A673 (cell line): ENCODE data around the gene CNTN5. TPM values are rescaled to one million over a fixed set of nuclear protein-coding genes. Genes with fewer than 3 reads are reported as not detected.

Experiments
- BruUV-seq: library from RNA; stranded (reverse); fragments of 400-500 nt; replicated peaks from 2 replicates; lab custom pipeline; 2021; lab: Mats Ljungman, UMichigan
- CTCF ChIA-PET: fragments of 300-600 bp; sonication (Branson Sonifier 250); formaldehyde crosslinking; loops from one replicate; lab custom pipeline; 2022; ENCODE audit warnings: antibody characterized with exemption; lab: Charles Lee
- POLR2A ChIA-PET: fragments of 300-600 bp; sonication (Branson Sonifier 250); formaldehyde crosslinking; loops from one replicate; lab custom pipeline; 2022; ENCODE audit warnings: antibody characterized with exemption; ENCODE audit not compliant: low non-redundant PET; lab: Charles Lee
- DNase-seq: peaks from one replicate; pipeline ENCODE4 v3.0.0-alpha.2; 2015; ENCODE audit warnings: low spot score
- H3K27ac ChIP-seq: fragments of 200-600 bp; sonication (generic); 2 replicates; pipeline ENCODE4 v1.5.1; 2016; ENCODE audit warnings: mixed run types, low read depth, mild to moderate bottlenecking, mixed read lengths, antibody characterized with exemption, low read length; ENCODE audit not compliant: poor library complexity, severe bottlenecking
- H3K27me3 ChIP-seq: fragments of 200-600 bp; sonication (generic); replicated peaks from 2 replicates; pipeline ENCODE4 v1.6.1; 2017; ENCODE audit warnings: mixed run types, low read depth, mild to moderate bottlenecking, mixed read lengths, antibody characterized with exemption, low read length; ENCODE audit not compliant: insufficient read depth, poor library complexity
- H3K36me3 ChIP-seq: fragments of 200-600 bp; sonication (generic); 2 replicates; pipeline ENCODE4 v1.6.1; 2016; ENCODE audit warnings: mixed run types, mild to moderate bottlenecking, mixed read lengths, antibody characterized with exemption, low read length; ENCODE audit not compliant: insufficient read depth, poor library complexity, severe bottlenecking
- H3K4me1 ChIP-seq: fragments of 200-600 bp; sonication (generic); 2 replicates; pipeline ENCODE4 v1.6.1; 2017; ENCODE audit warnings: mixed run types, mild to moderate bottlenecking, mixed read lengths, antibody characterized with exemption, low read length; ENCODE audit not compliant: insufficient read depth, poor library complexity, severe bottlenecking
- H3K4me3 ChIP-seq: fragments of 200-600 bp; sonication (generic); 2 replicates; pipeline ENCODE4 v1.5.1; 2016; ENCODE audit warnings: low read depth, mixed run types, mild to moderate bottlenecking, mixed read lengths, low read length; ENCODE audit not compliant: poor library complexity, severe bottlenecking
- H3K9me3 ChIP-seq: fragments of 200-600 bp; sonication (generic); 2 replicates; pipeline ENCODE4 v1.6.1; 2016; ENCODE audit warnings: mixed run types, low read depth, mild to moderate bottlenecking, mixed read lengths, antibody characterized with exemption, low read length; ENCODE audit not compliant: poor library complexity, severe bottlenecking
- CTCF ChIP-seq: fragments of 300-800, 200-600 bp; sonication (generic); conservative IDR thresholded peaks from 2 replicates; pipeline ENCODE4 v1.5.1; 2017; ENCODE audit warnings: low read depth, mild to moderate bottlenecking, antibody characterized with exemption, low read length, moderate library complexity, mixed read lengths
- EZH2 ChIP-seq: fragments of 200-600 bp; sonication (generic); IDR thresholded peaks from 2 replicates; pipeline ENCODE4 v1.6.1; 2017; ENCODE audit warnings: borderline replicate concordance, low read depth, mild to moderate bottlenecking, mixed read lengths, antibody characterized with exemption, low read length; ENCODE audit not compliant: poor library complexity, severe bottlenecking
- intact Hi-C: fragments of 100-400 bp; cut with micrococcal nuclease; formaldehyde crosslinking; loops from one replicate; pipeline ENCODE4 v1.10.0; 2022; ENCODE audit not compliant: unreplicated experiment
- total RNA-seq: library from RNA; stranded (reverse); gene quantifications from 2 replicates; pipeline ENCODE4 v1.2.3, GENCODE V29; 2021

Gene CNTN5
- total RNA-seq, 1 experiment from 2014 or later = 0.80 TPM

DNA sequence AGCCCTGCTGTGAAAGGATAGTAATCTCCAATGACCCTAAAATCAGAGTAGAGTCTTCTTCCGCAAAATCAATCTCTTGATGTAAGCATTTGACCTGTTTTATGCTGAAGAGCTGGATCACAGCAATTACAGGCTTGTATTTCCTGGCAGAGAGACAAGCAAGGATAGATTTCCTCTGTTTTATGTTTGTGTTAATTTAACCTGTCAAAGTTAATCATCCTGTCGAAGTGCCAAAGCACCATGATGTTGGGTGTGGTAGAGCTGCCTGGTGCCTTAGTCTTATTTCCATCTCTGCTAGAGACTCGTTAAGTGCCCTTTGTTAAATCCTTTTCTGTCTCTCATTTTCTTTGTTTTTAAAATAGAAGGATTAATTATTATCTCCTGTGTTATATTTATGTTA is 248.1 kb downstream of the CNTN5 start:
- ChIA-PET POLR2A (no interaction called here), CTCF (no interaction called here)
- H3K9me3 ChIP-seq = no peaks in the 10 kb centered on the region
- no peaks in the 10 kb centered on the region for H3K36me3 ChIP-seq
- TF ChIP-seq EZH2 = no peak
- TF ChIP-seq CTCF = no peak
- H3K4me1 ChIP-seq = no peaks in the 10 kb centered on the region
- intact Hi-C loops = no loop called here
- no TSS peak for BruUV-seq
- H3K27me3 ChIP-seq = no peaks in the 10 kb centered on the region
- no peak overlapping the region for H3K27ac ChIP-seq
- peak; percentile 40 for DNase-seq
- H3K4me3 ChIP-seq = no peak overlapping the region

DNA sequence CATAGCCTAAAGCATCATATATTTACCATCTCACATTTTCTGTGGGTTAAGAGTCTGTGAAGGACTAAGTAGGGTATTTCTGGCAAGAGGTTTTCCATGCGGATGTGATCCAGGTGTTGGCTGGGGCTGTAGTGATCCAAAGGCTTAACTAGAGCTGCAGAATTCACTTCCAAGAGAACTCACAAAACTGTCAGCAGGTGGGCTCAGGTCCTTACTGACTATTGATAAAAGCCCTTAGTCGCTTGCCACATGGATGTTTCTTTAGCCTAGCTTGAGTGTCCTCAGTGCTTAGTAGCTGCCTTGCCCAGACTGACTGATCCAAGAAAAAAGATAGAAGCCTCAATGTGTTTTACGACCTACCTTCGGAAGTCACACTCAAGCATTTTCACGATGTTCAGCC is 250.8 kb downstream of the CNTN5 start:
- Histone ChIP-seq H3K4me1 (no peaks in the 10 kb centered on the region), H3K27ac (no peak overlapping the region), H3K9me3 (no peaks in the 10 kb centered on the region), H3K27me3 (no peaks in the 10 kb centered on the region), H3K4me3 (no peak overlapping the region), H3K36me3 (no peaks in the 10 kb centered on the region)
- TF ChIP-seq CTCF = no peak
- no peak for TF ChIP-seq EZH2
- no peak for DNase-seq
- ChIA-PET CTCF (no interaction called here), POLR2A (no interaction called here)
- no TSS peak for BruUV-seq
- intact Hi-C loops = no loop called here

GRCh38 chr11:99275521-99275920 is 254.8 kb downstream of the CNTN5 start:
- TF ChIP-seq EZH2 (no peak), CTCF (no peak)
- POLR2A ChIA-PET = no interaction called here
- no TSS peak for BruUV-seq
- no peak overlapping the region for H3K27ac ChIP-seq
- no peaks in the 10 kb centered on the region for H3K4me1 ChIP-seq
- no peak for DNase-seq
- CTCF ChIA-PET = no interaction called here
- no peaks in the 10 kb centered on the region for H3K27me3 ChIP-seq
- H3K4me3 ChIP-seq = no peak overlapping the region
- no peaks in the 10 kb centered on the region for H3K9me3 ChIP-seq
- no peaks in the 10 kb centered on the region for H3K36me3 ChIP-seq
- intact Hi-C loops = no loop called here
